SK-N-DZ (cell line): ENCODE results near the gene DNASE1L2.
"Not testable (repeated sequence)": the region's sequence is repeated elsewhere in the genome, so short reads cannot be mapped to it uniquely, and the experiment has no call there.

ENCODE experiments used
- DNase-seq: peaks from one replicate; pipeline ENCODE4 v3.0.0-alpha.2; 2015; ENCODE audit warnings: low spot score

The DNASE1L2 gene

DNA sequence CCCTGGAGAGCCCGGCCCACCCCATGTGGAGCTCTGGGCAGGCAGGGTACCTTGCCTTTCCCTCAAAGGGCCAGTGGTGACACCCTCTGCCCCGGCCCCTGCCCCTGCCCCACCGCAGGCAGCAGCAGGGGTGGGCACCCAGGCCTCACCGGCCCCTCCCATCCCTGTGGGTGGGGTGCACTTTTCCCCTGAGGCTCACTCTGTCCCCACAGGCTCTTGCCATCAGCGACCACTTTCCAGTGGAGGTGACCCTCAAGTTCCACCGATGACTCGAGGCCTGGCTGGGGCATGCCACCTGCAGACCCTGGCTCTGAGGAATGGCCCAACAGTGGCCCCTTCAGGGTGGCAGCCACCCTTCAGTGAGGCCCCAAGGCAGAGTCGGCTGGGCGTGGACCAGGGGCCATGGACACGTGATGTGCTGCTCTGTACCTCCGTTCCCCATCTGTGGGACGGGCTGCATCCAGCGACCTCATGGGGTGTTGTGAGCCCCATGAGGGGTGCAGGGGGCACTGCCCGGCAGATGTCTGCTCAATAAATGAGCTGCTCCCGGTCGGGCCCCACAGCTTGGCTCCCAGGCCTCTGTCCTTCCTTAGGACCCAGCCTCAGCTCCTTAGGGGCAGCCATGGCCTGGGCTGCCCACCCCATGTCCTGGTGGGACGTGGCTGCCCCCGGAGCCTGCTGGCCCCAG is 2.0 kb downstream of the DNASE1L2 start:
- DNase-seq = no peak

DNA sequence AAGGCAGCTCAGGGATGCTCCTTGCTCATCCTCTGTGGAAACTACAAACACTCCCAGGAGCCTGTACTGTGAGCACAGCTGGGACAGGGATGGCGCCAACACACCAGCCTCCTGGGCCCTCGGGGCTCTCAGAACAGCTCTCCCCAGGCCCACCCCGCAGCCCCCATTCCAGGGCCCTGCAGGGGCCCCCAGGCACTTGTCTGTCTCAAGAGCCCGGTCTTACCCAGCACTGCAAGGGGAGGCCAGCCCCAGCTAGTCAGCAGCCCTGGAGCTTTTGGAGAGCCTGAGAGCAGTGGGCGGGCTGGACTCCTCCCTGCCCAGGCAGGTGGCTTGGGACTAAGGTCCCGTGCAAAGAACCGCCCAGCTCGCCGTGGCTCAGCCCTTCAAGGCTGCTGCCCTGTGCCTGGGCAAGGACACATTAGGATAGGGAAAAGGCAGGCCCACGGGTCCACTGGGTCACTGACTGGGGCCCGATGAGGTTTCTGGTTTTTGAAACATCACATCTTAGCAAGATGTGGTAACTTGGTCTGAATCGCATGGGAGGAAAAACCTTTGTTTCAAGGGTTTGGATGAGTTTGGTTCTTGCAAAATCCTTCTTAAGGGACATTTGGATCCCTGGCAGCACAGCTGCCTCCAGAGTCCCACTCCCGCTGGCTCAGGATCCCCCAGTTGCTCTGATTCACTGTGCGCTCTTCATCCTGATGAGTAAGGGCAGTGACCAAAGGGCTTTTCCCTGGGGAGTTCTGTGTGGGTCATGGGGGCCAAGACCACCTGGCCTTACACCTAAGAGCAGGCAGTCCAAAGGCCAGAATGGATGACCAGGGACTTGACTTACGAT is 2.8 kb downstream of the DNASE1L2 start:
- DNase-seq = no peak

DNA sequence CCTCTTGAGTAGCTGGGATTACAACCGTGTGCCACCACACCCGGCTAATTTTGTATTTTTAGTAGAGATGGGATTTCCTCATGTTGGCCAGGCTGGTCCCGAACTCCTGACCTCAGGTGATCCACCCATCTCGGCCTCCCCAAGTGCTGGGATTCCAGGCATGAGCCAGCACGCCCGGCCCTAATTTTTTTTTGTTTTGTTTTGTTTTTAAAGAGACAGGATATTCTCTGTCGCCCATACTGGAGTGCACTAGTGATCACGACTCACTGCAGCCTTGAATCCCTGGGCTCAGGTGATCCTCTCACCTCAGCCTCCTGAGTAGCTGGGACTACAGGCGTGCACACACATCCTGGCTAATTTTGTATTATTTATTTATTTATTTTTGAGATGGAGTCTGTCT is 4.1 kb downstream of the DNASE1L2 start:
- DNase-seq = not testable (repeated sequence)

DNA sequence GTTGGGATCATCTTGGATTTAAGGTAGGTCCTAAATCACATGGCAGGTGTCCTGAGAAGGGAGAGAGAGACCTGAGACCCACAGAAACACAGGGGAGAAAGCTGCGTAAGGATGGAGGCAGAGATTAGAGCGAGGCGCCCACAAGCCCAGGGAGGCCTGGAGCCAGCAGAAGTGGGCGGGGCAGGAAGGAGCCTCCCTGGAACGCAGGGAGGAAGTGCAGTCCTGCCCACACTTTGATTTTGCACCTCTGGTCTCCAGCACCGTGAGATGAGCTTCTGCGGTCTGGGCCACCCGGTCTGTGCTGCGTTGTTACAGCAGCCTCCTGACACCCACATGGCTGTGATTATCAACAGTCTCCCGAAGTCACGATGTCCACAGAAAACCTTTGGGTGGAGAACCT is 6.4 kb downstream of the DNASE1L2 start:
- no peak for DNase-seq

DNA sequence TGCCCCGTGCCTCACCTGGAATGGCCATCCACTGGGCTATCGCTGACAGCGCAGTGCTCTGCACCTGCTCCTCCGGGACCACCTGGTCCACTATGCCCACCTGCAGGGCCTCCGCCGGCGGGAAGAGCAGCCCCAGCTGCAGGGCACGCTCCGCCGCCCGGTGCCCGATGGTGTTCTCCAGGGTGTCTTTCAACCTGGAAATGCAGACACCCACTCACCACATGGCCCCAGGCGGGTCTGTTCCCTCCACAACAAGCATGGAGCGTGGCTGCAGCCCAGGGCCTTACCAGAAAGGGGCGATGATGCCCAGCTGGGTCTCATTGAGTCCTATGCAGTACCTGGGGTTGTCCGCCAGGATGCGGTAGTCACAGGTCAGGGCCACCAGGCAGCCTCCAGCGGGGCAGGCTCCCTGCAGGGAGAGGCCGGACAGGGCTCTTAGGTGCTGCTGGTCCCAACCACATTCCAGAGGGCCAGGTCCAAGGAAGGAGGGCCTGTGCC is 6.8 kb downstream of the DNASE1L2 start:
- no peak for DNase-seq

DNA sequence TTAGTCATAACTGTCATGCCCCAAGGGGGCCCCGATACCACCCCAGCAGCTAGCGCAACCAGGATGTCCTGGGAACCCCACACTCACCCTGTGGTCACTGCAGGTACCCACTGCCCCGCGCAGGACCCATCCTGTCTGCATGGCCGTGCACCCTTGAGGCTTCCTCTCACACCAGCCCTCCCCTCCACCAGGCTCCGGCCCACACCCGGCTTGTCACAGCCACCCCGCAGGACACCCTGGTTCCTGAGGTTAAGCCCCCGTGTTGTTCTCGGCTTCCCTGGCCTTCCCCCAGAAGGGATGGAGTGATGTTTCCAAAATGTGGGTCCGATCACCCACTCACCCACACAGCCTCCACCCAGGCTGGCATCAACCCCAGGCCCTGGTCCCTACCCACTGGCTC is 7.5 kb downstream of the DNASE1L2 start:
- no peak for DNase-seq

DNA sequence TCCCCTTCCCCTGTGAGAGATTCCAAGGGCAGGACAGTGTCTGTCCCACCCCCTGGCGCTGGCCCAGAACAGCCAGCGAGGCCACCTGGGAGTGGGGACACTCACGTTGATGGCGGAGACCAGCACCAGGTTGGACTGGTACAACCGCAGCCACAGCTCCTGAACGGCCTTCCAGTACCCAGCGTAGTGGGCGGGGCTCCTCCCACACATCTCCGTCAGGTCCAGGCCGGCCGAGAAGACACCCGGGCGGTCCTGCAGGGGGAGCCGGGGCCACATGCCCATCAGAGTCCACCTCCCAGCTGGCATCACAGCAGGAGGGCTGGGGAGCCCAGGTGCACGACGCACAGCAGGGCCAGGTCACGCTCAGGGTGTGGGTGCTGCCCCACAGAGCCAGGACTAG is 8.1 kb downstream of the DNASE1L2 start:
- no peak for DNase-seq

DNA sequence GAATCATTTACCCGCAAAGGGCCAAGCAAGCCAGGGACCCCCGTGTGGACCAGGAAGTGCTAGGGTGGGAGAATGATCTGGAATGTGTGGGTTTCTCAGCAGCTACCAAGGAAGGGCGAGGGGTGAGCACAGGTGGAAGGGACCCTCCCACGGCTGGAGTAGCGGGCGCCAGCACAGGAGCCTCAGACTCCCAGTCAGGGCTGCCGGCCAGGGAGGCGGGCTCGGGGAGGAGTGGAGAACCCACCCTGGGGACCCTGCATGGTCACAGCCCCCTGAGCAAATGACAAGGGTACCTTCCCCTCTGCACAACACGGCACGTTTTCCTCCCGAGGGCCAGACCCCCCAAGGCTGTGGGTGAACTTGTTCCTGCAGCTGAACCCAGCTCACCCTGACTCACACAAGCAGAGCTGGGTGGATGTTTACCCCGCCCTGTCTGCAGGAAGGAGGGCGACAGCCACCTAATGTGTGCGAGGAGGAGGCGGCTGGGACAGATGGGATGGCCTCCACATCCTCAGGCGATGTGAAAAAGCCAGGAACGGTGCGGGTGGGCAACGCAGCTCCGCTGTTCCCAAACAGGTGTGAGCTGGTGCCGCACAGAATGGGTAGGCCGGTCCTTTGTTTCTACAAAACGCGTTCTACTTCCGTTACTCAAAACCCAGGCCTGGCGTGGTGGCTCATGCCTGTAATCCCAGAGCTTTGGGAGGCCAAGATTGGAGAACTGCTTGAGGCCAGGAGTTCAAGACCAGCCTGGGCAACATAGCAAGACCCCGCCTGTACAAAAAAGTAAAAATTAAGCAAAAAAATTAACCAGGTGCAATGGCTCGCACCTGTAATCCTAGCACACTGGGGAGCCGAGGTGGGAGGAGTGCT is 8.9 kb downstream of the DNASE1L2 start:
- no peak for DNase-seq

DNA sequence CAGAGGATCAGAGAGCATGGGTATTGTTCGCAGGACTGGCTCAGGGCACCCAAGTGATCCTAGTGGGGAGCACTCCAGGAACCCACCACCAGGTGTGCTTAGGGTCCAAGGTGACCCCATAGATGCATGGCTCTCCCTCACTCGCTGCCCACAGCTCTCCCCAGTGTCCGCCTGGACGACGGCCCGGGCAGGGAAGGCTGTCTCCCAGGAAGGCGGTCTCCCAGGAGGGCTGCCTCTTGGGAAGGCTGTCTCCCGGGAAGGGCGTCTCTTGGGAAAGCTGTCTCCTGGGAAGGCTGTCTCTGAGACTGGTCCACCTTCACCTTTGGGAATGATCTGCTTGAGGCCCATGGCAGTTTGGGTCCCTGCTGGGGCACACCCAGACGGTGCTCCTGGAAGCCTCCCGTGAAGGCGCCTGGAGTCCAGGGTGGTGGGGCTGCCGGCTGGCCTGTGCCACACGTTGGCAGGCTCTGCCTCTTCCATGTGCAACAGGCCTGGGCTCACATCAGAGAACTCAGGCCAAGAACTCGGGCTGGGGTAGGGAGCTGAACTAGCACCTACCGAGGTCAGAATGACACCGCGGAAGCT is 10.1 kb downstream of the DNASE1L2 start:
- no peak for DNase-seq

DNA sequence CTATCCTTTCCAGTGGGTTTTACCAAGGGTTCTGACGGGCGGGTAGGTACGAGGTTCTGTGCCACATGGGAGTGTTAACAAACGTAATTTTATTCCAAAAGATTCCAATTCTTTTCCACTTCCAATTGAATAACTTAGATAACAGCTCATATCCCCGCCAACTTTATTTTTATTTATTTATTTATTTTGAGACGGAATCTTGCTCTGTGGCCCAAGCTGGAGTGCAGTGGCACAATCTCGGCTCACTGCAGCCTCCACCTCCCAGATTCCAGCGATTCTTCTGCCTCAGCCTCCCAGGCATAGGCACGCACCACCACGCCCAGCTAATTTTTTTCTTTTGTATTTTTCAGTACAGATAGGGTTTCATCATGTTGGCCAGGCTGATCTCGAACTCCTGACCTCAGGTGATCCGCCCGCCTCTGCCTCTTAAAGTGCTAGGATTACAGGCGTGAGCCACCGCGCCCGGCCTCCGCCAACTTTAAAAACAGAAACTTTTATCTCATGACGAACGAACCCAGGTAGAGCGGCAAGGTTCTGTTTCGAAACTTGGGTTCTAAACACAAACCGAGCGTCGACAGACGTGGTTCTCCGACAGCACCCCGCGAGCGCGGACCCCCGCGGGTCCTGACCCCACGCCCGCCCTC is 14.5 kb downstream of the DNASE1L2 start:
- no peak for DNase-seq

DNA sequence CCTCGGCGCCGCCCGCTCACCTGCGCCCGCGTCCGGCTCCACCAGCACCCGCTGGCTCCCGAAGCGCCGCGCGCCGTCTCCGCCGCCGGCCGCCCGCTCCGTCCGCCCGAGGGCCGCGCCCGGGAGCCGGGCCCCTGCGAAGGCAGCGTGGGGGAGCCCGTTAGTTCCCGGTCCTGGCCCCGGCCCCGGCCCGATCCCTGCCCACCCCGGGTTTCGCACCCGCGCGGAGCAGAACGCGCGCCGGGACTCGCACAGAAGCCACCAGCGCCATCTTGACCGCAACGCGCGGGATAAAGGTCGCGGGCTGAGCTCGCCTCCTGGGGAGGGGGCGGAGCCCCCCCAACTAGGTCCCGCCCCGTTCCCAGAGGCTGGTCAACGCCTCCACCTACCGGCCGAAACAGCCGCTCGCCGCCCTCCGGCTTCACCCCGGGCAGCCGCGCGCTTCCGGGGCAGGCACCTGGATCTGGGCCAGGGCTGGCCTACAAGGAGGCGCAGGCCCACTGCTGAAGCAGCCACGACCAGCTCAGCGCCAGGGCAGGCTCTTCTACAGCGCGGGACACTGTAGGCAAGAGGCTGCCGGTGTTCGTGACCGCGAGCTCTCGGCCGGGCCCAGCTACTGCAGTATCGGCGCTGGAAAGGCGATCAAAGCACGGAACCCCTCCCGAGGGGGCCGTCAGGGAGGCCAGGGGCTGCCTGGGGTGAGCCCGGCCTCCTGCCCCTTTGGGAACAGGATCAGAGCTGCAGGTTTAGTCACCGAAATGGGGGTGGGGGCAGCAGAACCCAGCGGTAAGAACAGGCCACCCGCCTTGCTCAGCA is 15.3 kb downstream of the DNASE1L2 start, which contains the start of gene ECI1:
ECI1 (minus strand) TSS at position 292 of the 816 bp plus-strand sequence; CDS start at position 271, 21 bp downstream.
- peak; percentile 93 for DNase-seq

DNA sequence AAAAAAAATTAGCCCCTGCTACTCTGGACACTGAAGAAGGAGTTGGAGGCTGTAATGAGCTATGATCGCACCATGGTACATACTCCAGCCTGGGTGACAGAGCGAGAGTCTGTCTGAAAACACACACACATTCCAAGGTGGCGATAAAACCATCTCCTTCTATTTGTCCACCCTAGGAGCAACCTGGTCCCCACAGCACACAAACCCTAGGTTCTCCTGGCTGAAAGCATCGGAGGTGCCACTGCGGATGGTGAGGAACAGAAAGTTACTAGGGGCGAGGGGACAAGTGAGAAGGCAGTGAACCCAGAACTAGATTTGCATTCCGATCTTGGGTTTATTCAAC is 16.5 kb downstream of the DNASE1L2 start:
- no peak for DNase-seq

DNA sequence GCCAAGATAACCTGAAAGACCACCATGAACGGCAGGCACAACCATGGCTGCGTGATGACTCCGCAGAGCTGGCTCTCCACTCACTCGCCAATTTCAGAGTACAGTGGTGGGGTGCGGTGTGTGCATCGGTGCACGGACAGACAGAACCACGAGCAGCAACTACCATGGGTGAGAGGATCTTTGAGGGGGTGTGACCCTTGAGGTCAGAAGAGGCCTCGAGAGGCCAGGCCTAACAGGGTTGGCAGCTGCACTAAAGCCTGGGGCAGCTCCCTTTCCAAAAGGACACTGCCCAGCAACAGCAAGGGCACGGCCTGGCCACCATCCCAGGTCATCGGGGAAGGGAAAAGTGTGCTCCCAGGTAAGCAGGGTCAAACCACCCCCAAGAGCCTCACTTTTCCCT is 17.0 kb downstream of the DNASE1L2 start:
- DNase-seq = no peak

DNA sequence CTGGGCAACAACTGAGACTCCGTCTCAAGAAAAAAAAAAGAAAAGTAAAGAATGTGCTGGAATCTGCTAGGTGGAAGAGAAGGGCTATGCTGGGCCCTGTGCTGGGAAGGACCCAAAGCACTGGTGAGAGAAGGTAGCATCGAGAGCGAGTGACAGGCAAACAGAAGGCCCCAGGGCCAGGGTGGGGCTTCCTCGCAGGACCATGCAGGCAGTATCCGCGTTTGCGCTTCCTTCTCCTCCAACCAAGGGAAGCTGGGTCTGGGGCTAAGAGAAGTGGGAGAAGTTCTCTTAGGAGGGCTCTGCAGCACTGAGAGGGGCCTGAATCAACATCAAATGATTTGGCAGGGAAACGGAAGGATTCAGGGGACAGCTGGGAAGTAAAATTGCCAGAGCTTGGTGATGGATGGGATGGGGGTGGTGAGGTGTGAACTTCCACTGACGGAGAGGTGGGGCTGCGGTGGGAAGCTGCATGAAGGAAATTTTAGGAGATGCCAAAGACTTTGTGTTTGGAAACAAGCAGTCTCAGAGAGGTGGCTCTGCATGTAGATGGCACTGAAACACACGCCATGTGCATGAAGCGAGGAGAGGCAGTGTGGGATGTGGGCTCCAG is 20.4 kb downstream of the DNASE1L2 start:
- no peak for DNase-seq

DNA sequence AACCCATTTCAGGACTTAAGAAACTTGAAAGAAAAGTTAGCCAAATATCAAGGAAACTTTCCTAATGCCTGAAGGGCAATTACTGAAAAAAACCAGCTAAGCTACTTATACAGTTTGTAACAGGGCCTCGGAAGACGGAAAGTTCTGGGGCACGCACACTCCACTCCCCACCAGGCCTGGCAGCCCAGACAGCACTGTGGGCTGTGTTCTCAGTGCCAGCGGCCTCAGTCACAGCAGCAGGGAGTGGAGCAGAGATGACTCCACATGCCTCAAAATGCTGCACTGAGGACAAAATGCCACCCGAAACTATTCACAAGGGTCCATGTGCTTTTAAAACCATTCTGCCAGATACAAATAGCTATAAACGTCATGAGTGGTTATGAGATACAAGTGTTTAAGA is 21.5 kb downstream of the DNASE1L2 start:
- DNase-seq = no peak

DNA sequence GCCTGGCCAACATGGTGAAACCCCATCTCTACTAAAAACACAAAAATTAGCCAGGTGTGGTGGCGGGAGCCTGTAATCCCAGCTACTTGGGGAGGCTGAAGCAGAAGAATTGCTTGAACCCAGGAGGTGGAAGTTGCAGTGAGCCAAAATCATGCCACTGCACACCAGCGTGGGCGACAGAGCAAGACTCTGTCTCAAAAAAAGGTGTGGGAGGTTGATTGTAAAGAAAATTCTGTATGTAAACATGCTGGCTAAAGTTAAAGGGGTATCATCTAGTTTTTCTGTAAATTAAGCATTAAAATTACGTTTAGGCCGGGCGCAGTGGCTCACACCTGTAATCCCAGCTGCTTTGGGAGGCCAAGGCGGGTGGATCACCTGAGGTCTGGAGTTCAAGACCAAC is 22.3 kb downstream of the DNASE1L2 start:
- not testable (repeated sequence) for DNase-seq

DNA sequence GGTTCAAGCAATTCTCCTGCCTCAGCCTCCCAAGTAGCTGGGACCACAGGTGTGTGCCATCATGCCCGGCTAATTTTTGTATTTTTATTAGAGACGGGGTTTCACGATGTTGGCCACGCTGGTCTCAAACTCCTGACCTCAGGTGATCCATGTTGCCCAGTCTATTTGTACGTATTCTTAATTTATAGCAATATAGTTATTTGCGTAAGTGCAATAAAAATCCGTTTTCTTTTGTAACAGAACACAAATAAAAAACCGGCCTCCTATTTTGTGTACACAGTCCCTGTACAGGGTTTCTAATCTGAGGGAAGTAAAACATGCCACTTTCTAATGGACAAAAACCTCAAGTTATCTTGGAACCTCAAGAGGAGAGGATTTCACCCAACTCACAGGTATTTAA is 24.0 kb downstream of the DNASE1L2 start:
- DNase-seq = no peak

DNA sequence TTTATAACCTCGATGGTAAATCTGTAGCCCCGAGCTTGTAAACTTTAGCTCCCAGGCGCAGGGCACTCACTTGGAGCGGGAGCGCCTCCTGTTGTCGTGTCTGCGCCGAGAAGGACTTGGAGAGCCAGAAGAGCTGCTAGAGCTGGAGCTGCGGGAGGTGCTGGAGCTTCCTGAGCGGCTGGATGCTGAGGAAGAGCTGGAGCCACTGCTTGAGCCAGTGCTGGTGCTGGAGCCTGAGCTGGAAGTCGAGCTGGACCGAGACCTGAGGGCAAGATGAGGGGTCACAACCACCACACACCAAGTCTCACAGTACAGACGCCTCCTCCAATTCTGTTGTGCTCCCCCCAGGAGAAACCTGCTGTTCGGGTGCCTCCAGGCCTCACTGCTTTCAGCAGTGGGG is 26.8 kb downstream of the DNASE1L2 start:
- not testable (repeated sequence) for DNase-seq

DNA sequence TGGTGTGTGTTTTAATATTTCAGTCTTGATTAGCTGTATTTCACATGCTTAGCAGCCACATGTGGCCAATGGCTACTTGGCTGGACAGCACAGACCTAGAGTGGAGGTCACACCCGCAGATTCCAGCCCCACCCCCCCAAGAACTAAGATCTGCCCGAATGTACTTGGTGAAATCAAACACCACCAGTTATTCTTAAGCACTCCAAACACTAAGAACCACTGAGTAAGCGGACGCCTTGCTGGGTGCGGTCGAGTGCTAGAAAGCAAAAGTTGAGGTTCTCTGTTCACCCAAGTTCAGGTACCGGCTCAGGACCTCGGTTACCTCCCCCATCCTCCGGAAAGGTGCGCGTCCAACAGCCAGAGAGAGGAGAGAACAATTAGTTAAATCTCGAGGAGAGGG is 30.6 kb downstream of the DNASE1L2 start:
- DNase-seq = not testable (repeated sequence)

DNA sequence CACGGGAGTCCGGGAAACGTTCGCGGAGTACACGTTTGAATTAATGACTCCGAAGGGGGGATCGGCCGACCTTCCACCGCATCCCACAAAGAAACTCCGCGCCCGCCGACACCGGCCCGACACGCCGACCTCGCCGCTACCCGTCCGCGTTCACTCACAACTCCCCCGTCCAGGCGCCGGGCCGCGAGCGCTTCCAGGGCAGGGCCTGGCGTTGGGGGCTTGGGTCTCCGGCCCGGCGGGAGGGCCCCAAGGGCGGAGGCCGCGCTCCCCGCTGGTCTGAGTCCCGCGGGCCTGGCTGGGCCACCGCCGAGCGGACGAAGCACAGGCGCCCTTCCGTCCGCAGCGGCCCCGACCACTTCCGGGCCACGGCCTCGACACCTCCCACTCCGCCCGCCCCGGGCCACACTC is 31.3 kb downstream of the DNASE1L2 start:
- DNase-seq = not testable (repeated sequence)
